Measurements from ENCODE around the gene OPALIN.

Gene OPALIN

GRCh38 chr10:96389785-96390184, 31.0 kb upstream of the OPALIN start:
- no peak for TF ChIP-seq ZFP3 (CRISPR knock-in tag; IDR thresholded peaks at IDR 0.05)
- TF ChIP-seq ZNF8 (CRISPR knock-in tag; IDR thresholded peaks at IDR 0.05): no peak
- TF ChIP-seq POU6F1 (CRISPR knock-in tag; IDR thresholded peaks at IDR 0.05; ENCODE audit: borderline replicate concordance, low read depth): no peak
- ATAC-seq: no peak

DNA sequence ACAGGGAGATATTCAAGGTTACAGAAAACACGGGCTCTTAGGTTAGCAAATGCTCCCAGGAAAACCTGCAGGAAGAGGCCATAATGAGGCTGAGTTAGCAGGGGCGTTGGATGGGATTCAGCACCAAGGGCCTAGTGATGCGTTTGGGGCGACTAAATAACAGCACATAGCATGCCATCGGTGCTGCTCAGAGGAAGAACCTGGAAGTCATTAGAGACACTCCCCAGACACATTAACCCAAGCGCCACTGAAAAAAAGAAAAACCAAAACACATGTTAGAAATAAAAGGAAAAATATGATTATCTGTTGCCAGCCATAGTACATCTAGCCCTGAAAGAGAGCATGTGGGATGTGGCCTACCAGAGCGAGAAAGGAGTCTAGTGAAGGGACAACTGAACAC, 28.8 kb upstream of the OPALIN start:
- peak; percentile 67 for ATAC-seq
- TF ChIP-seq TCF4 (CRISPR knock-in tag; IDR thresholded peaks at IDR 0.05; ENCODE audit: borderline replicate concordance): peak; percentile 66; the same call in 1 of the 2 replicates
- no peak for TF ChIP-seq RARB (CRISPR knock-in tag; IDR thresholded peaks at IDR 0.05)

- ATAC-seq: peak; percentile 35; the same call in 2 of the 3 replicates
Observed at GRCh38 chr10:96387161-96387560, 28.4 kb upstream of the OPALIN start.

GRCh38 chr10:96384506-96384905, 25.7 kb upstream of the OPALIN start:
- TF ChIP-seq ZFP30 (CRISPR knock-in tag; IDR thresholded peaks at IDR 0.05) (no peak), ZNF8 (CRISPR knock-in tag; IDR thresholded peaks at IDR 0.05) (no peak), ZFP3 (CRISPR knock-in tag; IDR thresholded peaks at IDR 0.05) (no peak), CSDC2 (CRISPR knock-in tag; IDR thresholded peaks at IDR 0.05) (no peak), TCF4 (CRISPR knock-in tag; IDR thresholded peaks at IDR 0.05; ENCODE audit: borderline replicate concordance) (no peak), ESRRG (CRISPR knock-in tag; IDR thresholded peaks at IDR 0.05) (no peak), RARB (CRISPR knock-in tag; IDR thresholded peaks at IDR 0.05) (no peak), TOX (CRISPR knock-in tag; IDR thresholded peaks at IDR 0.05; ENCODE audit: borderline replicate concordance) (no peak), ZNF70 (CRISPR knock-in tag; IDR thresholded peaks at IDR 0.05) (no peak), PPARA (CRISPR knock-in tag; IDR thresholded peaks at IDR 0.05; ENCODE audit: borderline replicate concordance) (no peak), SNAI2 (CRISPR knock-in tag; IDR thresholded peaks at IDR 0.05) (no peak), ZC3H10 (CRISPR knock-in tag; IDR thresholded peaks at IDR 0.05) (no peak), POU6F1 (CRISPR knock-in tag; IDR thresholded peaks at IDR 0.05; ENCODE audit: borderline replicate concordance, low read depth) (no peak)
- TF ChIP-seq, protein P1, sequence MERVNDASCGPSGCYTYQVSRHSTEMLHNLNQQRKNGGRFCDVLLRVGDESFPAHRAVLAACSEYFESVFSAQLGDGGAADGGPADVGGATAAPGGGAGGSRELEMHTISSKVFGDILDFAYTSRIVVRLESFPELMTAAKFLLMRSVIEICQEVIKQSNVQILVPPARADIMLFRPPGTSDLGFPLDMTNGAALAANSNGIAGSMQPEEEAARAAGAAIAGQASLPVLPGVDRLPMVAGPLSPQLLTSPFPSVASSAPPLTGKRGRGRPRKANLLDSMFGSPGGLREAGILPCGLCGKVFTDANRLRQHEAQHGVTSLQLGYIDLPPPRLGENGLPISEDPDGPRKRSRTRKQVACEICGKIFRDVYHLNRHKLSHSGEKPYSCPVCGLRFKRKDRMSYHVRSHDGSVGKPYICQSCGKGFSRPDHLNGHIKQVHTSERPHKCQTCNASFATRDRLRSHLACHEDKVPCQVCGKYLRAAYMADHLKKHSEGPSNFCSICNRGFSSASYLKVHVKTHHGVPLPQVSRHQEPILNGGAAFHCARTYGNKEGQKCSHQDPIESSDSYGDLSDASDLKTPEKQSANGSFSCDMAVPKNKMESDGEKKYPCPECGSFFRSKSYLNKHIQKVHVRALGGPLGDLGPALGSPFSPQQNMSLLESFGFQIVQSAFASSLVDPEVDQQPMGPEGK (CRISPR knock-in tag; IDR thresholded peaks at IDR 0.05; ENCODE audit: borderline replicate concordance): no peak
- TF ChIP-seq, protein P2, sequence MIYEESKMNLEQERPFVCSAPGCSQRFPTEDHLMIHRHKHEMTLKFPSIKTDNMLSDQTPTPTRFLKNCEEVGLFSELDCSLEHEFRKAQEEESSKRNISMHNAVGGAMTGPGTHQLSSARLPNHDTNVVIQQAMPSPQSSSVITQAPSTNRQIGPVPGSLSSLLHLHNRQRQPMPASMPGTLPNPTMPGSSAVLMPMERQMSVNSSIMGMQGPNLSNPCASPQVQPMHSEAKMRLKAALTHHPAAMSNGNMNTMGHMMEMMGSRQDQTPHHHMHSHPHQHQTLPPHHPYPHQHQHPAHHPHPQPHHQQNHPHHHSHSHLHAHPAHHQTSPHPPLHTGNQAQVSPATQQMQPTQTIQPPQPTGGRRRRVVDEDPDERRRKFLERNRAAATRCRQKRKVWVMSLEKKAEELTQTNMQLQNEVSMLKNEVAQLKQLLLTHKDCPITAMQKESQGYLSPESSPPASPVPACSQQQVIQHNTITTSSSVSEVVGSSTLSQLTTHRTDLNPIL (CRISPR knock-in tag; IDR thresholded peaks at IDR 0.05; ENCODE audit: low read depth): no peak
- TF ChIP-seq, protein P3, sequence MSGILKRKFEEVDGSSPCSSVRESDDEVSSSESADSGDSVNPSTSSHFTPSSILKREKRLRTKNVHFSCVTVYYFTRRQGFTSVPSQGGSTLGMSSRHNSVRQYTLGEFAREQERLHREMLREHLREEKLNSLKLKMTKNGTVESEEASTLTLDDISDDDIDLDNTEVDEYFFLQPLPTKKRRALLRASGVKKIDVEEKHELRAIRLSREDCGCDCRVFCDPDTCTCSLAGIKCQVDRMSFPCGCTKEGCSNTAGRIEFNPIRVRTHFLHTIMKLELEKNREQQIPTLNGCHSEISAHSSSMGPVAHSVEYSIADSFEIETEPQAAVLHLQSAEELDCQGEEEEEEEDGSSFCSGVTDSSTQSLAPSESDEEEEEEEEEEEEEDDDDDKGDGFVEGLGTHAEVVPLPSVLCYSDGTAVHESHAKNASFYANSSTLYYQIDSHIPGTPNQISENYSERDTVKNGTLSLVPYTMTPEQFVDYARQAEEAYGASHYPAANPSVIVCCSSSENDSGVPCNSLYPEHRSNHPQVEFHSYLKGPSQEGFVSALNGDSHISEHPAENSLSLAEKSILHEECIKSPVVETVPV (CRISPR knock-in tag; IDR thresholded peaks at IDR 0.05): no peak
- no peak for ATAC-seq

More at GRCh38 chr10:96387161-96387560, 28.4 kb upstream of the OPALIN start:
- TF ChIP-seq, protein P1 (CRISPR knock-in tag; IDR thresholded peaks at IDR 0.05; ENCODE audit: borderline replicate concordance): no peak
- TF ChIP-seq ZNF8 (CRISPR knock-in tag; IDR thresholded peaks at IDR 0.05) (no peak), SNAI2 (CRISPR knock-in tag; IDR thresholded peaks at IDR 0.05) (no peak), ZFP30 (CRISPR knock-in tag; IDR thresholded peaks at IDR 0.05) (no peak), RARB (CRISPR knock-in tag; IDR thresholded peaks at IDR 0.05) (no peak), ZNF70 (CRISPR knock-in tag; IDR thresholded peaks at IDR 0.05) (no peak)
